Smooth muscle cell (in vitro differentiated cells): ENCODE measurements around the gene WBP2. TPM values are rescaled to one million over a fixed set of nuclear protein-coding genes. Genes with fewer than 3 reads are reported as not detected.

ENCODE experiments used
- DNase-seq: peaks from one replicate; lab custom pipeline; 2025; ENCODE audit not compliant: unreplicated experiment; lab: John Stamatoyannopoulos, UW
- H2AFZ ChIP-seq: fragments of 200-600 bp; sonication (generic); 2 replicates; pipeline ENCODE4 v1.6.0; 2016; ENCODE audit warnings: antibody characterized with exemption, low read depth, mild to moderate bottlenecking
- H3F3A ChIP-seq: fragments of 200-600 bp; sonication (generic); 2 replicates; pipeline ENCODE4 v1.6.0; 2017; ENCODE audit warnings: antibody characterized with exemption, low read depth
- H3K27ac ChIP-seq: fragments of 200-600 bp; sonication (generic); 2 replicates; pipeline ENCODE4 v1.5.1; 2016; ENCODE audit warnings: low read depth, mild to moderate bottlenecking
- H3K27me3 ChIP-seq: fragments of 200-600 bp; sonication (generic); 2 replicates; pipeline ENCODE4 v1.6.1; 2016; ENCODE audit warnings: low read depth, mild to moderate bottlenecking
- H3K36me3 ChIP-seq: fragments of 200-600 bp; sonication (generic); 2 replicates; pipeline ENCODE4 v1.5.1; 2016; ENCODE audit warnings: low read depth
- H3K4me1 ChIP-seq: fragments of 200-600 bp; sonication (generic); 2 replicates; pipeline ENCODE4 v1.5.1; 2016; ENCODE audit warnings: low read depth
- H3K4me2 ChIP-seq: fragments of 200-600 bp; sonication (generic); 2 replicates; pipeline ENCODE4 v1.6.0; 2016; ENCODE audit warnings: mild to moderate bottlenecking
- H3K4me3 ChIP-seq: fragments of 200-600 bp; sonication (generic); 2 replicates; pipeline ENCODE4 v1.5.1; 2016; ENCODE audit warnings: mild to moderate bottlenecking
- H3K79me2 ChIP-seq: fragments of 200-600 bp; sonication (generic); 2 replicates; pipeline ENCODE4 v1.6.0; 2016; ENCODE audit warnings: low read depth, mild to moderate bottlenecking
- H3K9ac ChIP-seq: fragments of 200-600 bp; sonication (generic); 2 replicates; pipeline ENCODE4 v1.6.0; 2016; ENCODE audit warnings: low read depth
- H3K9me3 ChIP-seq: fragments of 200-600 bp; sonication (generic); replicated peaks from 2 replicates; pipeline ENCODE4 v1.5.1; 2016; ENCODE audit warnings: low read depth
- H4K20me1 ChIP-seq: fragments of 200-600 bp; sonication (generic); 2 replicates; pipeline ENCODE4 v1.6.0; 2016; ENCODE audit warnings: low read depth
- CTCF ChIP-seq: fragments of 200-600 bp; sonication (generic); IDR thresholded peaks from 2 replicates; pipeline ENCODE4 v1.5.1; 2017; ENCODE audit warnings: borderline replicate concordance, mild to moderate bottlenecking, antibody characterized with exemption; ENCODE audit not compliant: insufficient read depth, poor library complexity, severe bottlenecking
- WGBS: methylation state at CpG from one replicate; pipeline ENCODE4 v1.1.7; 2016; ENCODE audit warnings: low lambda C conversion rate; 5-methylcytosine and 5-hydroxymethylcytosine counted together
- polyA plus RNA-seq: library from polyadenylated mRNA; unstranded; fragments of >200 nt; fragmentation: Nextera tagmentation; extraction: Ambion mirVana; gene quantifications from 2 replicates; pipeline ENCODE4 v1.2.1, GENCODE V29; 2016
- total RNA-seq: library from RNA; depleted of rRNA; stranded (reverse); fragments of >200 nt; gene quantifications from 2 replicates; pipeline ENCODE4 v1.2.3, GENCODE V29; 2014

Gene WBP2
- total and polyA plus RNA-seq, 2 experiments from 2014 or later, result 26.4 to 91.4 TPM

GRCh38 chr17:75893305-75894048 is 38.3 kb upstream of the WBP2 start:
- Histone ChIP-seq H2AFZ (no peak overlapping the region), H3K27me3 (no peaks in the 10 kb centered on the region), H3K36me3 (no peaks in the 10 kb centered on the region), H3K27ac (no peak overlapping the region), H3K9me3 (no peaks in the 10 kb centered on the region), H3K9ac (no peak overlapping the region), H3F3A (peaks cover 12% of the 10 kb centered on the region), H3K79me2 (peaks cover 9% of the 10 kb centered on the region), H4K20me1 (peaks cover 5% of the 10 kb centered on the region), H3K4me3 (no peak overlapping the region), H3K4me2 (no peak overlapping the region), H3K4me1 (peaks cover 13% of the 10 kb centered on the region)
- no peak for DNase-seq
- no peak for TF ChIP-seq CTCF
- 95% methylated on average over 18 of the region's 18 CpGs for WGBS

DNA sequence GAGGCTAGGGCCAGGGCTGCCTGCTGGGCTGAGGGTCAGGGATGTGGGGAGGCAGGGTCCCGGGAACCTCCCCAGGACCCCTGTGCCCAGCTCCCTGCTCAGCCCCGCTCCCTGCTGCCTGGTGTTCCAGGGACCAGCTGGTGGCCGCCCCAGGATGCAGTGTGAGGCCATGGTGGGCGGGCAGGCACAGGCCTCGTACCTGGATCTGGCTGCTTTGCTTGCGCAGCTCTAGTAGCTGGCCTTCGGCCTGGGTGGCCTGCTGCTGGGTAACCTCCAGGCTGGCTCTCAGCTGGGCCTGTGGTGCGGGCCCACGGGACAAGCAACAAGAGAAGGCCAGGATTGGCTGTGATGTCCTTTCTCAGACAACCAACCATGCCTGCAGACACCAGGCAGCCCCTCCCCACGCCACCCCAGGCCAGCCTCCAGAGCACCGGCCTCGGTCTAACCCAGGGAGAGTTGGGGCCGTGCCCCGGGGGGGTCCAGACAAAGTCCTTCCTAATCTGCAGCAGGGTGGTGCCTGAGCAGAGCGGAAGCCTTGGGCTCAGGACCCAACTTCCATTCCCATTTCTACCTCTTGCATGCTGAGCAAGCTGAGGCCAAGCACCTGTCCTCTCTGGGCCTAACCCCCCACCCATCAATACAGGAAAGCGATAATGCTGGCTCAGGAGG is 37.6 kb upstream of the WBP2 start:
- Histone ChIP-seq H3K36me3 (no peaks in the 10 kb centered on the region), H3K79me2 (peaks cover 9% of the 10 kb centered on the region), H4K20me1 (peaks cover 5% of the 10 kb centered on the region), H3K4me1 (peaks cover 13% of the 10 kb centered on the region), H3K27ac (no peak overlapping the region), H3K4me3 (no peak overlapping the region), H3F3A (peaks cover 5% of the 10 kb centered on the region), H3K4me2 (no peak overlapping the region), H3K9ac (no peak overlapping the region), H2AFZ (no peak overlapping the region), H3K27me3 (no peaks in the 10 kb centered on the region), H3K9me3 (no peaks in the 10 kb centered on the region)
- no peak for TF ChIP-seq CTCF
- no peak for DNase-seq
- 97% methylated on average over 15 of the region's 16 CpGs for WGBS

GRCh38 chr17:75891605-75892555 is 36.7 kb upstream of the WBP2 start:
- H3K4me2 ChIP-seq, result no peak overlapping the region
- H3F3A ChIP-seq, result no peaks in the 10 kb centered on the region
- H3K4me1 ChIP-seq, result peaks cover 13% of the 10 kb centered on the region
- H2AFZ ChIP-seq, result no peak overlapping the region
- H3K9me3 ChIP-seq, result no peaks in the 10 kb centered on the region
- no peak overlapping the region for H3K9ac ChIP-seq
- WGBS, result 94% methylated on average over 32 of the region's 32 CpGs
- peaks cover 9% of the 10 kb centered on the region for H3K79me2 ChIP-seq
- DNase-seq, result no peak
- H4K20me1 ChIP-seq, result peaks cover 5% of the 10 kb centered on the region
- H3K4me3 ChIP-seq, result no peak overlapping the region
- H3K27me3 ChIP-seq, result no peaks in the 10 kb centered on the region
- no peak overlapping the region for H3K27ac ChIP-seq
- no peak for TF ChIP-seq CTCF
- H3K36me3 ChIP-seq, result no peaks in the 10 kb centered on the region
